DOHH2 (cell line): Measurements from ENCODE around the gene RAP1B.

Source experiments
- EZH2phosphoT487 ChIP-seq: fragments of 200-600 bp; sonication (generic); IDR thresholded peaks from 2 replicates; pipeline ENCODE4 v1.6.1; 2017; ENCODE audit warnings: borderline replicate concordance, mild to moderate bottlenecking, antibody characterized with exemption, low read length, moderate library complexity, mixed read lengths
- TF ChIP-seq, protein P1 (sequence below): fragments of 200-600 bp; sonication (generic); IDR thresholded peaks from one replicate; pipeline ENCODE4 v1.5.1; 2014; ENCODE audit warnings: antibody characterized with exemption, mild to moderate bottlenecking, low read depth, low read length; ENCODE audit not compliant: poor library complexity, severe bottlenecking

DNA sequence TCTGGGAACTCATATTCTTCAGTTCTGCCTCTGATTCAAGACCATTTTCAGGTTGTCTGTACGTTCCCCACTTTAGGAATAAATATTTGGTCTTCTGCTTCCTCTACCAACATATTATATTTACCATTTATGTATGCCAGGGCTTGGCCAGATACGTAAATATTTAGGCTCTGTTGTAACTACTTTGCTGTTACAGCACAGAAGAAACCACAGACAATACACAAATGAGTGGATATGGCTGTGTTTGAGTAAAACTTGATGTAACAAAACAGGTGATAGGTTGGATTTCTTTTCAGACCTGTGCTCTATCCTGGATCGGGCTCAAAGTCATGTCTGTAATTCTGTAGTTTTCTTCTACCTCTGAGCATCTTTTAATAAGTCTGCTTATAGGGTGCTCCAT is 37.5 kb downstream of the RAP1B start:
- TF ChIP-seq, protein P1, sequence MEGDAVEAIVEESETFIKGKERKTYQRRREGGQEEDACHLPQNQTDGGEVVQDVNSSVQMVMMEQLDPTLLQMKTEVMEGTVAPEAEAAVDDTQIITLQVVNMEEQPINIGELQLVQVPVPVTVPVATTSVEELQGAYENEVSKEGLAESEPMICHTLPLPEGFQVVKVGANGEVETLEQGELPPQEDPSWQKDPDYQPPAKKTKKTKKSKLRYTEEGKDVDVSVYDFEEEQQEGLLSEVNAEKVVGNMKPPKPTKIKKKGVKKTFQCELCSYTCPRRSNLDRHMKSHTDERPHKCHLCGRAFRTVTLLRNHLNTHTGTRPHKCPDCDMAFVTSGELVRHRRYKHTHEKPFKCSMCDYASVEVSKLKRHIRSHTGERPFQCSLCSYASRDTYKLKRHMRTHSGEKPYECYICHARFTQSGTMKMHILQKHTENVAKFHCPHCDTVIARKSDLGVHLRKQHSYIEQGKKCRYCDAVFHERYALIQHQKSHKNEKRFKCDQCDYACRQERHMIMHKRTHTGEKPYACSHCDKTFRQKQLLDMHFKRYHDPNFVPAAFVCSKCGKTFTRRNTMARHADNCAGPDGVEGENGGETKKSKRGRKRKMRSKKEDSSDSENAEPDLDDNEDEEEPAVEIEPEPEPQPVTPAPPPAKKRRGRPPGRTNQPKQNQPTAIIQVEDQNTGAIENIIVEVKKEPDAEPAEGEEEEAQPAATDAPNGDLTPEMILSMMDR = no peak
- no peak for TF ChIP-seq EZH2phosphoT487
